Type B pancreatic cell (in vitro differentiated cells): ENCODE measurements around the gene DDX39B. TPM values are rescaled to one million over a fixed set of nuclear protein-coding genes. Genes with fewer than 3 reads are reported as not detected.
"Not testable (repeated sequence)": the region's sequence is repeated elsewhere in the genome, so short reads cannot be mapped to it uniquely, and the experiment has no call there.

Source experiments
- DNase-seq: peaks from one replicate; pipeline ENCODE4 v3.0.0; 2021; ENCODE audit warnings: mixed read lengths; ENCODE audit not compliant: unreplicated experiment; ENCODE audit errors: extremely low spot score
- H3K27ac Mint-ChIP-seq: 2 replicates; pipeline ENCODE4 v1.8.0; 2021; ENCODE audit warnings: mild to moderate bottlenecking, mixed read lengths
- H3K27me3 Mint-ChIP-seq: 2 replicates; pipeline ENCODE4 v1.8.0; 2021; ENCODE audit warnings: mixed read lengths
- H3K36me3 Mint-ChIP-seq: 2 replicates; pipeline ENCODE4 v1.8.0; 2021; ENCODE audit warnings: mixed read lengths
- H3K4me1 Mint-ChIP-seq: one replicate; pipeline ENCODE4 v1.8.0; 2021; ENCODE audit warnings: mixed read lengths; ENCODE audit not compliant: unreplicated experiment
- H3K4me3 Mint-ChIP-seq: 2 replicates; pipeline ENCODE4 v1.8.0; 2021; ENCODE audit warnings: mild to moderate bottlenecking, mixed read lengths
- H3K9me3 Mint-ChIP-seq: 2 replicates; pipeline ENCODE4 v1.8.0; 2021; ENCODE audit warnings: mixed read lengths
- total RNA-seq: library from RNA; stranded (reverse); gene quantifications from 2 replicates; pipeline ENCODE4 v1.2.1, GENCODE V29; 2021; ENCODE audit warnings: low replicate concordance
- TF ChIP-seq, protein P1 (sequence below): fragments of 200-600 bp; sonication (generic); conservative IDR thresholded peaks from 2 replicates; pipeline ENCODE4 v1.5.0; 2021; ENCODE audit warnings: antibody characterized with exemption, mild to moderate bottlenecking

DDX39B gene
- total RNA-seq, 1 donor from 2014 or later, result 636 TPM

- TF ChIP-seq, protein P1, sequence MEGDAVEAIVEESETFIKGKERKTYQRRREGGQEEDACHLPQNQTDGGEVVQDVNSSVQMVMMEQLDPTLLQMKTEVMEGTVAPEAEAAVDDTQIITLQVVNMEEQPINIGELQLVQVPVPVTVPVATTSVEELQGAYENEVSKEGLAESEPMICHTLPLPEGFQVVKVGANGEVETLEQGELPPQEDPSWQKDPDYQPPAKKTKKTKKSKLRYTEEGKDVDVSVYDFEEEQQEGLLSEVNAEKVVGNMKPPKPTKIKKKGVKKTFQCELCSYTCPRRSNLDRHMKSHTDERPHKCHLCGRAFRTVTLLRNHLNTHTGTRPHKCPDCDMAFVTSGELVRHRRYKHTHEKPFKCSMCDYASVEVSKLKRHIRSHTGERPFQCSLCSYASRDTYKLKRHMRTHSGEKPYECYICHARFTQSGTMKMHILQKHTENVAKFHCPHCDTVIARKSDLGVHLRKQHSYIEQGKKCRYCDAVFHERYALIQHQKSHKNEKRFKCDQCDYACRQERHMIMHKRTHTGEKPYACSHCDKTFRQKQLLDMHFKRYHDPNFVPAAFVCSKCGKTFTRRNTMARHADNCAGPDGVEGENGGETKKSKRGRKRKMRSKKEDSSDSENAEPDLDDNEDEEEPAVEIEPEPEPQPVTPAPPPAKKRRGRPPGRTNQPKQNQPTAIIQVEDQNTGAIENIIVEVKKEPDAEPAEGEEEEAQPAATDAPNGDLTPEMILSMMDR, result no peak
- H3K4me1 Mint-ChIP-seq, result no peaks in the 10 kb centered on the region
- no peak overlapping the region for H3K27ac Mint-ChIP-seq
- no peaks in the 10 kb centered on the region for H3K27me3 Mint-ChIP-seq
- DNase-seq, result no peak
- peaks cover 13% of the 10 kb centered on the region for H3K36me3 Mint-ChIP-seq
- no peaks in the 10 kb centered on the region for H3K9me3 Mint-ChIP-seq
- no peak overlapping the region for H3K4me3 Mint-ChIP-seq
Measured at GRCh38 chr6:31558318-31558625, 16.5 kb upstream of the DDX39B start.

- TF ChIP-seq, protein P1, result no peak
- H3K4me1 Mint-ChIP-seq, result no peaks in the 10 kb centered on the region
- H3K4me3 Mint-ChIP-seq, result no peak overlapping the region
- no peaks in the 10 kb centered on the region for H3K27me3 Mint-ChIP-seq
- peaks cover 13% of the 10 kb centered on the region for H3K36me3 Mint-ChIP-seq
- no peak overlapping the region for H3K27ac Mint-ChIP-seq
- no peak for DNase-seq
- no peaks in the 10 kb centered on the region for H3K9me3 Mint-ChIP-seq
Measured at GRCh38 chr6:31557443-31558317, 15.9 kb upstream of the DDX39B start.

GRCh38 chr6:31556307-31556706 lies 14.5 kb upstream of the DDX39B start:
- Mint-ChIP-seq H3K27me3 (no peaks in the 10 kb centered on the region), H3K4me1 (no peaks in the 10 kb centered on the region), H3K27ac (no peak overlapping the region), H3K9me3 (no peaks in the 10 kb centered on the region), H3K36me3 (peaks cover 13% of the 10 kb centered on the region), H3K4me3 (no peak overlapping the region)
- DNase-seq, result no peak
- TF ChIP-seq, protein P1, result no peak

GRCh38 chr6:31551371-31551770 lies 9.6 kb upstream of the DDX39B start:
- H3K27ac Mint-ChIP-seq, H3K36me3 Mint-ChIP-seq, H3K27me3 Mint-ChIP-seq, H3K4me3 Mint-ChIP-seq, H3K4me1 Mint-ChIP-seq, H3K9me3 Mint-ChIP-seq, DNase-seq: not testable (repeated sequence)
- TF ChIP-seq, protein P1, result peak; percentile 61

DNA sequence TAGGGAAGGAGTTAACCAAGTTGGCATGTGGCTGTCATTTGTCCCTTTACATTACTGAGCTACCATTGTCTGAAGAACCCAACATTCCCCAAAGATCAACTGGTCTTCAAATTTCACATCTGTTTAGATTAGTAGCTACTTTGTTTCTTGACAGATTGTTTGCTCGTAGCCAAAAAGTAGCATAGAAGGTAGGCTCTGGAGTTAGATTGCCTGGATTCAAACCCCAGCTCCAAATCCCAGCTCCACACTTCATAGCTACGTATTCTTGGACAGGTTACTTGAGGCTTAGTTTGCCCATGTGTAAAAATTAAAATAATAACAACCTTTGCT lies 6.7 kb upstream of the DDX39B start:
- H3K4me1 Mint-ChIP-seq, result peaks cover 17% of the 10 kb centered on the region
- H3K27ac Mint-ChIP-seq, result peak overlapping the region; percentile 46

More for the DNA sequence above, 6.7 kb upstream of the DDX39B start:
- no peak for DNase-seq
- H3K36me3 Mint-ChIP-seq, result peaks cover 6% of the 10 kb centered on the region
- H3K9me3 Mint-ChIP-seq, result no peaks in the 10 kb centered on the region
- no peaks in the 10 kb centered on the region for H3K27me3 Mint-ChIP-seq
- TF ChIP-seq, protein P1, result no peak
- peak overlapping the region; percentile 90 for H3K4me3 Mint-ChIP-seq
